Osteocyte (in vitro differentiated cells): ENCODE data around the gene GNL3. TPM values are rescaled to one million over a fixed set of nuclear protein-coding genes. Genes with fewer than 3 reads are reported as not detected.

Source experiments
- DNase-seq: peaks from one replicate; pipeline ENCODE4 v3.0.0; 2021; ENCODE audit warnings: mixed read lengths; ENCODE audit not compliant: unreplicated experiment; ENCODE audit errors: extremely low spot score
- H3K27ac Mint-ChIP-seq: one replicate; pipeline ENCODE4 v1.8.0; 2021; ENCODE audit warnings: mild to moderate bottlenecking, mixed read lengths; ENCODE audit not compliant: unreplicated experiment
- H3K27me3 Mint-ChIP-seq: one replicate; pipeline ENCODE4 v1.8.0; 2021; ENCODE audit warnings: mixed read lengths; ENCODE audit not compliant: unreplicated experiment
- H3K36me3 Mint-ChIP-seq: one replicate; pipeline ENCODE4 v1.8.0; 2021; ENCODE audit warnings: mixed read lengths; ENCODE audit not compliant: unreplicated experiment
- H3K4me1 Mint-ChIP-seq: one replicate; pipeline ENCODE4 v1.8.0; 2021; ENCODE audit warnings: mixed read lengths; ENCODE audit not compliant: unreplicated experiment
- H3K4me3 Mint-ChIP-seq: one replicate; pipeline ENCODE4 v1.8.0; 2021; ENCODE audit warnings: mild to moderate bottlenecking, moderate library complexity, mixed read lengths; ENCODE audit not compliant: unreplicated experiment
- H3K9me3 Mint-ChIP-seq: one replicate; pipeline ENCODE4 v1.8.0; 2021; ENCODE audit warnings: mixed read lengths; ENCODE audit not compliant: unreplicated experiment
- CTCF ChIP-seq: fragments of 200-600 bp; sonication (generic); IDR thresholded peaks from 2 replicates; pipeline ENCODE4 v1.5.0; 2021; ENCODE audit warnings: antibody characterized with exemption, mild to moderate bottlenecking, moderate library complexity
- total RNA-seq: library from RNA; stranded (reverse); gene quantifications from 2 replicates; pipeline ENCODE4 v1.2.1, GENCODE V29; 2021

Gene GNL3
- total RNA-seq, 1 donor from 2014 or later = 69.8 TPM

GRCh38 chr3:52685285-52685708 lies 535 bp upstream of the GNL3 start:
- H3K36me3 Mint-ChIP-seq = peaks cover 22% of the 10 kb centered on the region
- H3K4me3 Mint-ChIP-seq = peak overlapping the region; percentile 90
- H3K27me3 Mint-ChIP-seq = no peaks in the 10 kb centered on the region
- peaks cover 46% of the 10 kb centered on the region for H3K4me1 Mint-ChIP-seq
- H3K9me3 Mint-ChIP-seq = no peaks in the 10 kb centered on the region
- H3K27ac Mint-ChIP-seq = peak overlapping the region; percentile 94
- TF ChIP-seq CTCF = no peak
- peak; percentile 91 for DNase-seq

GRCh38 chr3:52688266-52688665 lies 2.4 kb downstream of the GNL3 start:
- Mint-ChIP-seq H3K4me3 (no peak overlapping the region), H3K36me3 (peaks cover 36% of the 10 kb centered on the region)

GRCh38 chr3:52689151-52689550 lies 3.3 kb downstream of the GNL3 start:
- no peak for TF ChIP-seq CTCF
- Mint-ChIP-seq H3K36me3 (peaks cover 44% of the 10 kb centered on the region), H3K27ac (no peak overlapping the region), H3K4me3 (no peak overlapping the region), H3K9me3 (no peaks in the 10 kb centered on the region), H3K27me3 (no peaks in the 10 kb centered on the region), H3K4me1 (peaks cover 21% of the 10 kb centered on the region)
- no peak for DNase-seq

More at GRCh38 chr3:52688266-52688665, 2.4 kb downstream of the GNL3 start:
- no peak for DNase-seq
- Mint-ChIP-seq H3K27ac (peak overlapping the region; percentile 18), H3K4me1 (peaks cover 28% of the 10 kb centered on the region), H3K27me3 (no peaks in the 10 kb centered on the region), H3K9me3 (no peaks in the 10 kb centered on the region)
- no peak for TF ChIP-seq CTCF

- Mint-ChIP-seq H3K36me3 (peaks cover 55% of the 10 kb centered on the region), H3K27ac (no peak overlapping the region), H3K9me3 (no peaks in the 10 kb centered on the region), H3K4me3 (no peak overlapping the region), H3K27me3 (no peaks in the 10 kb centered on the region), H3K4me1 (peaks cover 11% of the 10 kb centered on the region)
- no peak for DNase-seq
- no peak for TF ChIP-seq CTCF
Observed at GRCh38 chr3:52690560-52690959, 4.7 kb downstream of the GNL3 start.

GRCh38 chr3:52693071-52693470 lies 7.2 kb downstream of the GNL3 start:
- TF ChIP-seq CTCF = no peak
- DNase-seq = no peak
- no peaks in the 10 kb centered on the region for H3K9me3 Mint-ChIP-seq

More at GRCh38 chr3:52693071-52693470, 7.2 kb downstream of the GNL3 start:
- H3K4me1 Mint-ChIP-seq = no peaks in the 10 kb centered on the region
- H3K27me3 Mint-ChIP-seq = no peaks in the 10 kb centered on the region
- no peak overlapping the region for H3K4me3 Mint-ChIP-seq
- H3K27ac Mint-ChIP-seq = no peak overlapping the region
- peaks cover 60% of the 10 kb centered on the region for H3K36me3 Mint-ChIP-seq
